HepG2 (cell line): ENCODE measurements around the gene PTPRH. TPM values are rescaled to one million over a fixed set of nuclear protein-coding genes. Genes with fewer than 3 reads are reported as not detected.

Experiments
- ARID3A ChIP-seq: IDR thresholded peaks from 2 replicates; pipeline ENCODE4 v1.6.1; 2012; ENCODE audit warnings: low read depth, low read length, improper control_type of control experiment
- BRF2 ChIP-seq: sonication (generic); formaldehyde crosslinking; IDR thresholded peaks from 2 replicates; pipeline ENCODE4 v1.8.1; 2022; ENCODE audit warnings: mild to moderate bottlenecking, missing genetic modification reagents
- HOXA3 ChIP-seq: sonication (generic); formaldehyde crosslinking; IDR thresholded peaks from 2 replicates; pipeline ENCODE4 v1.5.0; 2020; ENCODE audit warnings: missing genetic modification reagents
- IKZF4 ChIP-seq: sonication (generic); formaldehyde crosslinking; IDR thresholded peaks from 2 replicates; pipeline ENCODE4 v1.5.1; 2020; ENCODE audit warnings: borderline replicate concordance, mild to moderate bottlenecking, low read depth, missing genetic modification reagents; ENCODE audit errors: not compliant biosample characterization
- NFAT5 ChIP-seq: sonication (generic); formaldehyde crosslinking; IDR thresholded peaks from 2 replicates; pipeline ENCODE4 v1.4.0; 2020; ENCODE audit warnings: missing genetic modification reagents
- THAP9 ChIP-seq: sonication (generic); formaldehyde crosslinking; IDR thresholded peaks from 2 replicates; pipeline ENCODE4; 2020; ENCODE audit warnings: missing genetic modification reagents, mild to moderate bottlenecking, borderline replicate concordance
- ZBTB10 ChIP-seq: sonication (generic); formaldehyde crosslinking; IDR thresholded peaks from 2 replicates; pipeline ENCODE4 v1.4.0; 2020; ENCODE audit warnings: missing genetic modification reagents, borderline replicate concordance
- ZBTB20 ChIP-seq: sonication (generic); formaldehyde crosslinking; IDR thresholded peaks from 2 replicates; pipeline ENCODE4 v1.8.1; 2023; ENCODE audit warnings: missing genetic modification reagents, low read depth, mild to moderate bottlenecking, borderline replicate concordance
- ZNF224 ChIP-seq: sonication (generic); formaldehyde crosslinking; IDR thresholded peaks from 2 replicates; pipeline ENCODE4 v1.5.0; 2020; ENCODE audit warnings: mild to moderate bottlenecking, missing genetic modification reagents
- ZNF24 ChIP-seq: fragments of 450-650 bp; IDR thresholded peaks from 2 replicates; pipeline ENCODE4 v1.6.1; 2017; ENCODE audit warnings: antibody characterized with exemption, mild to moderate bottlenecking
- ZNF580 ChIP-seq: IDR thresholded peaks from 2 replicates; pipeline ENCODE4 v1.6.1; 2016; ENCODE audit warnings: low read depth, borderline replicate concordance
- ZNF83 ChIP-seq: sonication (generic); formaldehyde crosslinking; IDR thresholded peaks from 2 replicates; pipeline ENCODE4 v1.4.0; 2020; ENCODE audit warnings: missing genetic modification reagents, mild to moderate bottlenecking, borderline replicate concordance
- polyA plus RNA-seq, 8 experiments: library from polyadenylated mRNA; depleted of rRNA in 3 of 8; stranded (reverse) in 7 of 8; unstranded in 1 of 8; fragments of >200 nt; fragmentation: Illumina TruSeq in 4 of 8; extraction: Trizol in 4 of 8; gene quantifications; 2 replicates each; pipeline versions ENCODE4 v1.2.1 to v1.2.3, GENCODE V29; 2011 to 2016; ENCODE audit warnings: low read depth in 4 of 8, missing spikeins in 1 of 8, mixed read lengths in 1 of 8; ENCODE audit not compliant: insufficient read depth in 1 of 8
- total RNA-seq, 5 experiments: library from RNA; depleted of rRNA; stranded (reverse); fragments of >200 nt; fragmentation: Illumina TruSeq; extraction: Trizol; gene quantifications; 2 replicates each; pipeline ENCODE4 v1.2.3, GENCODE V29; 2016; ENCODE audit warnings: low read depth in 1 of 5

Gene PTPRH
- total and polyA plus RNA-seq, 2 of the 13 experiments (the other 11 are each of a cell fraction or from before 2014, with no cell fraction given), result 14.7 to 125 TPM

- no peak for TF ChIP-seq NFAT5
- TF ChIP-seq ZNF24, result no peak
- no peak for TF ChIP-seq ZNF224
- peak; percentile 70; the same call in 1 of the 2 replicates for TF ChIP-seq ARID3A
- TF ChIP-seq ZBTB10 (CRISPR knock-in tag), result 0 out of 2 replicates have a peak, but pooled peaks have one; percentile 54
- no peak for TF ChIP-seq BRF2 (CRISPR knock-in tag)
- TF ChIP-seq ZNF83 (CRISPR knock-in tag), result peak; percentile 74; the same call in 1 of the 2 replicates
- TF ChIP-seq IKZF4 (CRISPR knock-in tag), result no peak
- TF ChIP-seq ZNF580, result peak; percentile 18; the same call in 1 of the 2 replicates
- TF ChIP-seq THAP9, result peak; percentile 67; the same call in 1 of the 2 replicates
- TF ChIP-seq HOXA3 (CRISPR knock-in tag), result peak; percentile 22; the same call in 1 of the 2 replicates
- TF ChIP-seq ZBTB20 (CRISPR knock-in tag), result peak; percentile 56; the same call in 1 of the 2 replicates
Observed at GRCh38 chr19:55209693-55210472, 582 bp upstream of the PTPRH start (continued).
